PFSK-1 (cell line): ENCODE results near the gene STRN.

Experiments used
- FOXP2 ChIP-seq: optimal IDR thresholded peaks from 2 replicates; pipeline ENCODE3; 2011; ENCODE audit warnings: borderline replicate concordance, control low read depth, inconsistent platforms; ENCODE audit not compliant: insufficient read depth; ENCODE audit errors: extremely low read length, extremely low read depth
- POLR2AphosphoS5 ChIP-seq: IDR thresholded peaks from 2 replicates; pipeline ENCODE4 v1.6.1; 2012; ENCODE audit warnings: low read depth, mild to moderate bottlenecking, control low read depth, low read length, moderate library complexity
- REST ChIP-seq, 2 experiments: IDR thresholded peaks; 2 replicates each; pipeline versions ENCODE4 v1.6.1 to v1.8.0; 2011 to 2012; ENCODE audit warnings: low read depth in 2 of 2, low read length in 2 of 2, control low read depth in 1 of 2, inconsistent platforms in 1 of 2, mild to moderate bottlenecking in 1 of 2, moderate library complexity in 1 of 2; ENCODE audit not compliant: insufficient read depth in 1 of 2
- SIN3A ChIP-seq: IDR thresholded peaks from 2 replicates; pipeline ENCODE4 v1.6.1; 2012; ENCODE audit warnings: mild to moderate bottlenecking, low read length, moderate library complexity, borderline replicate concordance; ENCODE audit not compliant: insufficient read depth
- TAF1 ChIP-seq: IDR thresholded peaks from 2 replicates; pipeline ENCODE4 v1.6.1; 2012; ENCODE audit warnings: low read length, control low read depth, borderline replicate concordance; ENCODE audit not compliant: insufficient read depth

Gene STRN

DNA sequence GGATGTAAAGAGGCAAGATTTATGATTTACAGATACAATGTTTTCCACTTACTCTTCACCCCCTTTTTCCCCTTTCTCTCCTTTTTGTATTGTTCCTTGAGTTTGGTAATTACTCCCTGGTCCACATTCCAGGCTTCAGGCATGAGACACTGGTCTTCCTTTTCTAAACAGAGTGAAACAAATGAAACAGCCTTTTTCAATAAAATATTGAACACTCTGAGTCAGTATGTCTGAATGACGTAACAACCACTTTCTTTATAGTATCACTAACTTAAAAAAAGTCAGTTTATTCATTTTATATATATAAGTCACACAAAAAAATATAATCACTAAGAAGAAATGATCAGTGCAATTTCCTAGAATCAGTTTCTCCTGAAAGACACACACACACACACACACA lies 79.7 kb downstream of the STRN start:
- TF ChIP-seq FOXP2, result no peak
- no peak for TF ChIP-seq REST (IDR thresholded peaks at IDR 0.05; ENCODE audit: insufficient read depth in 1 of 2, low read depth in 2 of 2, low read length in 2 of 2)
- no peak for TF ChIP-seq POLR2AphosphoS5
- TF ChIP-seq TAF1, result no peak
- no peak for TF ChIP-seq SIN3A

- no peak for TF ChIP-seq FOXP2
- TF ChIP-seq SIN3A, result no peak
Observed at GRCh38 chr2:36885605-36886004, 80.7 kb downstream of the STRN start.

DNA sequence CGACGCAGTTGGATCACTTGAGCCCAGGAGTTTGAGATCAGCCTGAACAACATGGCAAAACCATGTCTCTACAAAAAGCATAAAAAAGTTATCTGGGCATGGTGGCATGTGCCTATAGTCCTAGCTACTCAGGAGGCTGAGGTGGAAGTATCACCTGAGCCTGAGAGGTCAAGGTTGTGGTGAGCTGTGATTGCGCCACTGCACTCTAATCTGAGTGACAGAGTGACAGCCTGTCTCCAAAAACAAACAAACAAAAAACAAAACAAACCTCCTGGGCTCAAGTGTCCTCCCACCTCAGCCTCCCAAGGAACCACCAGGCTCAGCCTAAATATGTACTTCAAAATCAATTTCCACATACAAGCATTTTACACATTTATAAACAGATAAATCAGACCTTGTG lies 83.8 kb downstream of the STRN start:
- no peak for TF ChIP-seq SIN3A
- TF ChIP-seq FOXP2, result no peak
- TF ChIP-seq REST (IDR thresholded peaks at IDR 0.05; ENCODE audit: insufficient read depth in 1 of 2, low read depth in 2 of 2, low read length in 2 of 2), result no peak
- TF ChIP-seq POLR2AphosphoS5, result no peak
- TF ChIP-seq TAF1, result no peak

- no peak for TF ChIP-seq SIN3A
- TF ChIP-seq POLR2AphosphoS5, result no peak
- no peak for TF ChIP-seq FOXP2
- no peak for TF ChIP-seq REST (IDR thresholded peaks at IDR 0.05; ENCODE audit: insufficient read depth in 1 of 2, low read depth in 2 of 2, low read length in 2 of 2)
- no peak for TF ChIP-seq TAF1
Observed at GRCh38 chr2:36881816-36882215, 84.5 kb downstream of the STRN start.

GRCh38 chr2:36878429-36878828 lies 87.9 kb downstream of the STRN start:
- no peak for TF ChIP-seq REST (IDR thresholded peaks at IDR 0.05; ENCODE audit: insufficient read depth in 1 of 2, low read depth in 2 of 2, low read length in 2 of 2)
- TF ChIP-seq SIN3A, result no peak
- TF ChIP-seq POLR2AphosphoS5, result no peak
- no peak for TF ChIP-seq TAF1
- no peak for TF ChIP-seq FOXP2
